ENCODE measurements around the gene KRT23.
"Not testable (repeated sequence)": the region's sequence is repeated elsewhere in the genome, so short reads cannot be mapped to it uniquely, and the experiment has no call there.

Gene KRT23

DNA sequence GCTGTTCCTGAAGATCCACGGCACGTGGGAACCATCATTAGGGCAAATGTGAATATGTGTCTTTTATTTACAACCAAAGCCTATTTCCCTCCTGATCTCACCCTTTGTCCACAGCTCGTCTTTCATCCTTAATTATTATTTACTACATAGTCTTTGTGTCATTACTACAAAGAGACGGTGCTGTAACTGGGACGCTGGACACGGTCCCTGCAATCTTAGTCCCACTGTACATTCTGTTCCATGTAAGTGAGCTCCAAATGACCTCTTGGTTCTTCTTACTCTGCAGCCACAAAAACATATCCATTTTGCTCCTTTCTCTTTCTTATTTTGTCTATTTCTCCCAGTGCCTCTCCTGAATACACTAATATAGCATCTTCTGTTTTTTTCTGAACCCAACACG is 12.7 kb upstream of the KRT23 start:
- ATAC-seq, result no peak

DNA sequence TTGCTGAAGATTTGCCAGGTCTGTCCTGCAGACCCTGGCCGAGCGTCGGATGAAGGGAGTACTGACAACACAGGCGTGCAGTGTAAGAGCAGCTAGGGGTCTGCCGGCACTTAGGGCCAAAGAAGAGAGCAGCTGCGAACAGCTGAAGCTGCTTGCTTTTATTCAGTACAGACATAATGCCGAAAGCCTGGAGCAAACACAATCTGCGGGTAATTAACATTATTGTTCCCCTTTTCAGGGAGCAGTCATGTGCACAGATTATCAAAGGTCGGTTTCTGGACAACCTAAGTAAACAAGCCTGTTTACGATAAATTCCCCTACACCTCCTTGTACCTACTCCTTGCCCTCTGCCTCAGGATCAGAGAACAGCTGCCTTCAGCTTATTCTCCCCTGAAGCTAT is 12.0 kb upstream of the KRT23 start:
- no peak for DNase-seq
- no peak for ATAC-seq

More for the DNA sequence above, 12.7 kb upstream of the KRT23 start:
- no peak for DNase-seq

DNA sequence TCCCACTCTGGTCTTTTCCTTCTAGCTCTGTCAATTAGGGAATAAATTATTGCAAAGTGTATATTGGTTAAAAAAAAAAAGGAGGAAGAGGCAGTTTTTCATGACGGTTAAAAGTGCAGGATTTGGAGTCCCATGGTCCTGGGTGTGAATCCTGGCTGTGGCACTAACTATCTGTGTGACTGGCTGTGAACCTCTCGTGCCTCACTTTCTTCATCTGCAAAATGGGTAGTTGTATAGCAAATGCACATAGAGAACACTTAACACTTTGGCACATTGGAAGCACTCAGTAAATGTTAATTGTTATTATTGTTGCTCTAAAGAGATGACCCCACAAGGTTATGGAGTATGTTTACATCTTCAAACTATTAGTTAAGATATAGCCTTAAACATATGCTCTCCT is 10.5 kb upstream of the KRT23 start:
- no peak for DNase-seq
- ATAC-seq, result no peak

DNA sequence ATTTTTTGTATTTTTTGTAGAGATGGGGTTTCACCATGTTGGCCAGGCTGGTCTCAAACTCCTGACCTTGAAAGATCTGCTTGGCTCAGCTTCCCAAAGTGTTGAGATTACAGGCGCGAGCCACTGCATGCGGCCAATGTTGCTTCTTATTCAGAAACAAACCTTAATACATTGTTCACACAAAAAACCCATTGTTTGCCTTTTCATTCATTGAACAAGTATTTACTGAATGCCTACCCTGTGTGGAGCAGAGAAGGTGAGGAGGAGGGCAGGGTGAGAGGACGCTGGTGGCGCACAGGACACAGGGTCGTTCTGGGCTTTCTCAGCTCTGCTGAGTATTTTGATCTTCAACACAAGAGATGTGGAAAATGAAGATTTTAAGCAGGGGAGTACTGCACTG is 8.0 kb upstream of the KRT23 start:
- ATAC-seq, result no peak

DNA sequence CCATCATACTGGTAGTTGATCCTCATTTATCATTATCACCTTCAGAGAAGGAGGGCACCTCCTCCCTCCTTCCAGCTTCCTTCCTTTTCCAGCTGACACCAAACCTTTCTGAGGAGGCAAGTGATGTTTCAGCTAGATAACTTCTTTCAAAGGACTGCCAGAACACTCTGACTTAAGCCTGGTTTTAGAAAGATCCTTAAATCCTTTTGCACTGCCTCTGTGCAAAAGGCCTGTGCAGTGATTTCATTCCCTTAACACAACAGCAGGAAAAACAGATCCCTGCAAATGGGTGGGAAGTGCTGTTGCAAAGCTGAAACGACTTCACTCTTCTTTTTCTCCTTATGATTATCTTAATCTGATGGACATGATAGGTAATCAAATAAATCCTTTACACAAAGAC is 7.1 kb upstream of the KRT23 start:
- no peak for DNase-seq
- ATAC-seq, result no peak

More for the DNA sequence above, 8.0 kb upstream of the KRT23 start:
- no peak for DNase-seq

DNA sequence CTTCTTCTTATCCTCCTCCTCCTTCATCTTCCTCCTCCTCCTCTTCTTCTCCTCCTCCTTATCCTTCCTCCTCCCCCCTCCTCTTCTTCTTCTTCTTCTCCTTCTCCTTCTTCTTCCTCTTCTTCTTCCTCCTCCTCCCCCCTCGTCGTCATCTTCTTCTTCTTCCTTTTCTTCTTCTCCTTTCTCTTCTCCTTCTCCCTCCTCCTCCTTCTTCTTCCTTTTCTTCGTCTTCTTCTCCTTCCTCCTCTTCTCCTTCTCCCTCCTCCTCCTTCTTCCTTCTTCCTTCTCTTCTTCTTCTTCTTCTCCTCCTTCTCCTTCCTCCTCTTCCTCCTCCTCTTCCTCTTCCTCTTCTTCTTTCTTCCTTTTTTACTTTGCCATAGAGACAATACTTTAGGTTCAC is 5.1 kb upstream of the KRT23 start:
- no peak for ATAC-seq
- DNase-seq, result no peak

DNA sequence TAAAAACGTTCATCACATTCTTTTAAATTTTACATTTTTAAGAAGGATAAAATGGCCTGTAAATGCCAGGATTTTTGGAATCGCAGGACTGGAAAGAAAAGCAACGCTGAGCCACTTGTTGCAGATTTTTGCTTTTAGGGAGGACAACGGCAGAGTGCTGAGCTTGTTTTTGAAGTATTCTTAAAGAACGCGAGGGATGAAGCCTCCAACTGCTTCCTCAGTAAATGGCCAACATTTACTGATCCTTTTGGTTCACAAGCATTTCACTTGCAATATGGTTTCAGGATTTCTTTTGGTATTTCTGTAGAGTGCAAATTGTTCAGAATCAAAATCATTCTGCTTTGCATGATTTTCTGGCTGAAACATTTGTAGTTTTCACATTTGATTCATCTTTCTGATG is 2.8 kb upstream of the KRT23 start:
- ATAC-seq (no peak), DNase-seq (no peak)

DNA sequence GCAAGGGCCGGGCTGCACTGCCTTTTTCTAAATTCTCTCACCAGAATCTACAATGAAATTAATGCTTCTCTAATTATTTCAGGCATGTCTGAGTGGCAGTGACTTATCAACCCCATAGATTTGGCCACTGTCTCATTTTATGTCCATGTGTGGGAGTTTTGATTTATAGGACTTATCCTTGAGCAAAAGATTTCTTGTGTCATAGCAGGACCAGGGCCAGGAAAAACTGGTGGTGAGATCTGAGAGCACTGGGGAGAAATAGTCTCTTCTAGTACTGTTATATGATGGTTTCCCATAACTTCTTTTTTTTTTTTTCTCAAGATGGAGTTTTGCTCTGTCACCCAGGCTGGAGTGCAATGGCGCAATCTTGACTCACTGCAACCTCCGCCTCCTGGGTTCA is 1.5 kb upstream of the KRT23 start:
- DNase-seq (no peak), ATAC-seq (no peak)

DNA sequence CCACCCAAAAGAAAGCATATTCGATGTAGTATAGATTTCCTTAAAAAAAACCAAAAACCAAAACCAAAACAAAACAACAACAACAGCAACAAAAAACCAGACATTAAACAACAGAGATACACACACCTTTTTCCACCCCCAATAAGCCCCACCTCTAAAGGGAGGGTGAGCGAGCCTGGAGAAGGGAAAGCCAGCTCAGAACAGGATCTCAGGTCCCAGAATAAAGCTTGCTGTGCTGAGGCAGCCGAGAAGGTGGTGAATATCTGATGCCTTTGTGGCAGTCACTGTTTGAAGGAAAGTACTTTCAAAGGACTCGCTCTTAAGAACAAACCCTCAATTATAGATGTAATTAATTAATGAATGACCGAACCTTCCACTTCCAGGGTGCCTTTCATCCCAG is 470 bp downstream of the KRT23 start:
- ATAC-seq (no peak), DNase-seq (no peak)

DNA sequence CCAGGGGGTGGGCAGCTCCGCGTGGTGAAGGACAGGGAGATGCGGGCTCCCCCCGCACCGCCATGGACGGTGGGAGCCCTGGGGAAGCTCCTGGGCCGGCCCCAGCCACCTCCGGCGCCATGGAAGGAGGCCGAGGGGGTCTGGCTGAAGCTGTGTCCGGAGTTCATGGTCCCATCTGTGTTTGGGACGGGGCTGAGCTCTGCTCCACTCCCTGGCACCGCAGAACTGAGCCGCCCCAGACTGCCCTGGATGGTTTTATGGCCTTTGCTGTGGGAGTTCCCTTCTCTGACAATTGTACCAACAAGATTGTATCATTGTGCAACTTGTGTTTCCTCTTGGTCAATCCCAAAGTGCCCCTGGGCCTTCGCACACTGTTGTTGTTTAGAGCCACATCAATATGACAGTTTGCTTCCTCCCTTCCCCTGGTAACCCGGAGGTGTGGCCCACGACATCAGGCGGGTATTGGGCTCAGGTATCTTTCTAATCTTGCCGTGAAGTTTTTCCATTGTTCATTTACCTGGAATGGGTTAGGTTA is 942 bp downstream of the KRT23 start:
- no peak for DNase-seq
- ATAC-seq, result no peak

DNA sequence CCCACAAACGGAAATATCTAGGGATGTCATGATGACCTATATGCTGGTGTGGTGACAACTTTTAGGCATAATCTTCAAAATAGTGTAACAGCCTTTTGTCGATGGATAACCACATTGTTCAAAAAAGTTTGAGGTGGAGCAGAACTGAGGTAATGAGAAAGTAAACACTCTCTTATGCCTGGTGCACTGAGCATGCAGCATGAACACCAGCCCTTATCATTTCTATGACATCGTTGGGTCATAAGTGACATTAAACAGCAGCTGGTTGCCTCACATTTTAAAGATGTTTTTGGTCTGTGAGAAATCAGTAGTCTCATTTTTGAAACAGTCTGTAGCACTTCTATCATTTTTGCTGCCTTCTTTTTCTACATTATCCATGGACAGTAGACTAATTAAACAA is 1.8 kb downstream of the KRT23 start:
- no peak for DNase-seq
- ATAC-seq, result no peak

DNA sequence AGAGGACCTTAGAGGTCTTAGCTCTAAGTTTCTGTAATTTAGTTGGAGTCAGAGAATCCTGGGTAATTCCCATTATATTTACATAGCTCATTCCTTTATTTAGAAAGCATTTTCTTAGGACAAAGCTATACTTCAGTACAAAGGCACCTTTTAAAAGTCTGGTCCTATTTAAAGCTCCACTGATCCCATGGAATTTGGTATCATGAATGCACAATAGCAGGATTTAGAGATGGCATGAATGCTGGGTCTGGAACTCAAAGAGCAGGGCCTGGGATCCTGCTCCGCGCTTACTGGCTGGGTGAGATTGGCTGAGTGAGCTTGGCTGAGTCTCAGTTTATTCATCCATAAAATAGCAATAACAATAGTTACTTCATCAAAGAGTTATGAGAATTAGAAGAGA is 4.8 kb downstream of the KRT23 start:
- DNase-seq, result no peak
- ATAC-seq, result no peak

DNA sequence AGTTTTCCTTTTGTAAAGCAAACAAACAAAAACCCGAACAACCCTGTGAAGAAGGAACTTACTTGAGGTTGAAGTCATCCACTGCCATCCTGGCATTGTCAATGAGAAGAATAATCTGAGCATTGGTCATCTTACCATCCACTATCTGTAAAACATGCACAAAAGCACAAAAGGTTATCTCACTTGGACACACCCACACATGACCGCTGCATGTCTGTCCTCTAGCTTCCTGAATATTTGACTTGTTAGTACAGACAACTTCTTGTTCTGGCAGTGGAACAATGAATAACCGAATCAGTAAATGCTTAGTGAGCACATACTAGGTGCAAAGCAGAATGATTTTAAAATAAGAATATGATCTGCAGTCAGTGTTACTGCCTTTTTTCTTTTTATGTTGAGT is 6.1 kb downstream of the KRT23 start:
- no peak for ATAC-seq
- no peak for DNase-seq

DNA sequence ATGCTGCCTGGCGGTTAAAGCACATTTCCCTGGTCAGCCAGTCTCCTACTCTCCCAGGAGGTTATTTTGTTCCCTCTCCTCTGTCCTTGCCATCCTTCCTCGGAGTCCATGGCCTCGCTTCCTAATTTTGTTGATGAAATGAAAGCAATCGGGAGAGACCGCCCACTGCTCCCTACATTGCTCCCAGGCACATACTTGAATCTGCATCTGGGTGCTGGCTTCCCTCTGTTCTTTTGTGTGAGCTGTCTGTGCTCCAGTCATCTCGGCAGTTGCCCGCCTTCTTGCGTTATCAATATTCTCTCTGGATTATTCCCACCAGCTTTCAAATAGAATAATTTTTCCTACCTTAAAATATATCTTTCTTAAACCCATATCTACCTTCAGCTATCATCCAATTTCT is 11.1 kb downstream of the KRT23 start:
- DNase-seq, result no peak
- no peak for ATAC-seq

DNA sequence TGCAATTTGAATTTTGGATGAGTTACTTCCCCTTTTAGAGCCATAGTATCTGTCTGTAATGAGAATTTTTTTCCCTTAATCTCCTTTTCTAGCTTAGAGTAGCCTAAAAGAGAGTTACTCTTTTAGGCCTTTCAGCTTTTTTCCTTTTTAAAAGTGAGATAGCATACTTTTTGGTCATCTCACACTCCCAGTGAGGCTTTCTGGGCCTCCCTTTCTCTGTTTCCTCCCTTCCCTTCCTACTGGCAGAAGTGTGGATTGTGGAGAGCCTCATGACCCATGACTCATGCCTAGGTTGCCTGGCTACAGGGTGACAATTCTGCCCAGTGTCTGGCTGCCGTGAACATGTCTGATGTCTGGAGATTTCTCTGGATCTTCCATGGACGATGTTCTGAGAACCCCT is 15.2 kb downstream of the KRT23 start:
- ATAC-seq (no peak), DNase-seq (no peak)

DNA sequence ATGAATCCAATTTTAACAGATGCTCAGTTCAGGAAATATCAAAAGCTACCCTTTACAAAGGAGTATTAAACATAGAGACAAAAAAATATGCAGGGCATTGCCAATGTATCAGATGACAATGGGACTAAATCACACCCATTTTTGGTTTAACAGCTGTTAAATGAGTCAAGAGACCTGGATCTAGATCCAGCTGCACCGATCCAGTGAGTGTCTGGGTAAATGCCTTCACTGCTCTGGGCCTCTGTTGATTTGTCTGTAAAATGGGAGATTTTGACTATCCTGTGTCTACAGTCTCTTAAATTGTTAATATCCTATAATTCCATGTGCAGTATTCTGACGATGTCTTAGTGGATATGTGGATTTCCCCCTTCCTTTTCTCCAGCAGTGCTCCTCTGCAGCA is 16.4 kb downstream of the KRT23 start:
- ATAC-seq (no peak), DNase-seq (no peak)

DNA sequence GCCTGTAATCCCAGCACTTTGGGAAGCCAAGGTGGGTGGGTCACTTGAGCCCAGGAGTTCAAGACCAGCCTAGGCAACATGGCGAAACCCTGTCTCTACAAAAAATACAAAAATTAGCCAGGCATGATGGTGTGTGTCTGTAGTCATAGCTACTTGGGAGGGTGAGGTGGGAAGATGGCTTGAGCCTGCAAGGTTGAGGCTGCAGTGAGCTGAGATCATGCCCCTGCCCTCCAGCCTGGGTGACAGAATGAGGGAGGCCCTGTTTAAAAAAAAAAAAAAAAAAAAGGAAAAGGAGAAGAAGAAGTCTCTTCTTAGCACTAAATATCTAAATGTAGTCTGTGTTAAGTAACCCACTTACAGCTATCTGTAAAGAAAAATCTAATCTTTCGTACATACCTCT is 20.3 kb downstream of the KRT23 start:
- not testable (repeated sequence) for DNase-seq, ATAC-seq

DNA sequence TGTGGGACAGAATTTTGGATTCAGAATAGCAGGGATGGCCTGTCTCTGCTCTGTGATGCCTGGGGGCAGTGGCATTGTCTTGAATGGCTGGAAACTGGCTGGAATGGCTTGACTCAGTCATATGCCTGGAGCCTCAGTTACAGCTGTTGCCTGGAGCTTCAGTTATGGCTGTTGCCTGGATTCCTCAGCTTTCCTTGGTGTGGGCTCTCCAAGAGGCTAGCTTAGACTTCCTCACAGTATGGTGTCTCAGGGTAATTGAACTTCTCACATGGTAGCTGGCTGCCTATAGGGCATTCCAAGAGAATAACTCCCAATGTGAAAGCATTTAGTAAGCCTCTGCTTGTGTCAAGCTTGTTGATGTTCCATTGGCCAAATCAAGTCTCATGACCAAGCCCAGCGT is 21.1 kb downstream of the KRT23 start:
- DNase-seq (no peak), ATAC-seq (no peak)

DNA sequence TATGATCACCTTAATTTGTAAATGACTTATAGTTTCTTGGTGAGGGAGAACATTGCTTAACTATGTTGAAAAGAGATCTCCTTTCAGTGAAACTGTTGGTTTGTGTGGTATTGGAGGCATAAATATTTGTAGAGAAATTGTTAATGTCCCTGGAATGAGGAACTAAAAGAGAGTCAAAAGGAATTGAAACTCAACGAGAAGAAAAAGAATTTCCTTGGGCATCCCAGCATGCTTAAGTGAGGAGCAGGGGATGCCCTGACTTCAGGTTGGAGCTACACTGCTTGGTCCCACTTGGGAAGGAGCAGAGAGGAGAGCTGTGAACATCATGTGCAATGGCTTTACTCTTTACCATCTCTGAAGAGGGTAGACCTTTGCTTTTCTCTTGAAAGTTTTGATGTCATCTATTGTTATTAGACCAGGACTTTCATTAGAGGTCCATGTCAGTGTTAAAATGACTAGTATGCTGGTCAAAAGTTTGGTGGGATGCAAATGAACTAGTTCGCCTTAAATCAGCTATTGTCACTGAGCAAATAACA is 21.7 kb downstream of the KRT23 start:
- DNase-seq (no peak), ATAC-seq (no peak)

DNA sequence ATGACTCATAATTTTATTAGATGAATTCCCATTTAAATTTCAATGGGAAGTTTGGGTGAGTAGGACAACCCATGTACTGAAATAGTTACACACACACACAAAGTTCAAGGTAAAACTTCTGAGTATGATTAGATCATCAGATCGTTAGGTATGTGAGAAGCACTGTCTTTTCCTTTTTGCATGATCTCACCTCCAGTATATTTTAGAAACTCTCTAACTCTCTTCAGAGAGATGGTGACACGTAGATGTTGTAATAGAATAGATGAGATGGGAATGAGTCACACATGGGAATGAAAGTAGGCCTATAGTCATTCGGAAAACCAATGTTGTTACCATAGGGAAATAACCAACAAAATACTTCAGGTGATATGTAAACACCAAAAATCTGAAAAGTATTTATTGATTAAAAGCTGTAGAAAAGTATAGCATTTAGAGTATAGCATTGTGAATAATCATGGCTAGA is 22.2 kb downstream of the KRT23 start:
- no peak for DNase-seq
- peak; percentile 65 for ATAC-seq

DNA sequence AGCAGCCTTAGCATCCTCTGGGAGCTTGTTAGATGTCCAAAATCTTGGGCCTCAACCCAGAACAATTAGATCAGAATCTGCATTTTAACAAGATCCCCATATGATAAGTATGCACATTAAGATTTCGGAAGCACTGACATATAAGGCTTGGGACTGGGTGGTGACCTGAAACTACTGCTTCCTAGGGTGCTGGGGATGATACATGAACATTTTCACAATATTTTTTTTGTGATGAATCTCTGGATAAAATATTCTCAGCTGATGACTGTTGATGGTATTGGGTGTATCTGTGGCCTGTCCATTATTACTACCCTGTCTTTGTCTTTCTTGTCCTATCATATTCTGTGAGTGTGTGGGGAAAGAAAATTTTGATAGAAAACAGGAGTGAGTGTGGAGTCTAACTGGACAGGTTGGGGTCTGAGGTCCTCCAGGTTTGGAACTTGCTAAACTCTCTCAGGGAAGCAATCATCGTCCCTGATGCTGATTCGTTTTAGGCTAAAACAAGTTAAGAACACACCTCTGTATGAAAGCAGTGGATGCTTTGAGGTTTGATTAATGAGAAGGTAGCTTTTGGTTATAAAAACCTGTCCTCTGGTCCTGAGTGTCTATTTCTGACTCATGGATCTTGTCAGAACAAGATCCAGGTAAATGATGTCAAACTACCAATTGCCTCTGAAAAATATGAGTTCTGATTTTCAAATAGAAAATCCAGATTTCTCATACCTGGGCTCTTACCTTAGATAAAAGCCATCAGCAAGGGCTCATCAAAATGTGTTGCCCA is 23.2 kb downstream of the KRT23 start:
- DNase-seq (no peak), ATAC-seq (no peak)

DNA sequence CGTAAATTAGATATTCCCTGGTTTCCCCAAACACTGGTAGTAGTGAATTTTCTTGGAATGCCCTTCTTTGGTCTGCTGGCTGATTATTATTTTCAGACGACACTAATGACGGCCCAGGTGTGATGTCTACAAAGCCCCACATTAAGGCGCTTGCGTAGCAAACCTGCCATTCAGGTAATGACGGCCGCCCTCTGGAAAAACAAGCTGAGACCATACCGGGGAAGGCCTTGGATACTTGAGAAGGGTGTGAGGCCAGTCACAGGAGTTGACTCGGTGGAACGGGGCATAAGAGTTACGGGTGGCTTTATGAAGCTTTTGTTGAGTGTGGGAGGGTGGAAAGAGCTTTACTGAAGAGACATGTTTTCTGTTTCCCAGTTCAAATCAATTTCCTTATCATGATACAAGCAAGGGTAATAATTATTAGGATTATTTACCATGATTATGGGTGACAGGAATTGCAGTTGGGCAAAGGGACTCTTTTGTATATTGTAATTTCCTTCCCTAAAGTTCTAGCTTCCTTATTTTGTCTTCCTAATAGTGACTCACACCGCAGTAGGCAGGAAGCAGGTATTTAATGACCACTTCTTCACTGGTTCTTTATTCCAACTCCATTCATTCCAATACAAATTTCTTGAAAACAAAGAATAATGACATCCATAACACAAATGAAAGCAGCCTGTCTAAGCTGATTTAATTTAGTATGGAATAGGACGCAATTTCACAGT is 24.8 kb downstream of the KRT23 start:
- no peak for DNase-seq
- ATAC-seq, result no peak

DNA sequence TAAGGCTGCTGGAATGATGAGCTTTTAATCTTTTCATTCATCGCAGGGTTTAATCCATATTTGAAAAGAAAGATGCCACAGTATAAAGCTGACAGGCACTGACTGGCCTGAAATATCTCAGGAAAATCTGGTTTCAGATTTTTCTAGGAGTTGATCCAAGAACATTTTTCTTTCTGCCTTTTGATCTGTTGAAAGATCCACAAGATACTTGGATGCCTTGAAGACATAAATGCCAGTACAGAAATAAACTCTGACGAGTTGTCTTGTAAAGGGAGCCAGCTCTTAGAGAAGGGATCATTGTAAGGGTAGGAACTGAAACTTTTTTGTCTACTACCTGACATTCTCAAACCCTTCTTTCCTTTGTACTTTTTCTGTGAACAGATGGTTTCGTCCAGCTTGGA is 27.0 kb downstream of the KRT23 start:
- ATAC-seq (no peak), DNase-seq (no peak)
